ENCODE results near the gene TSPAN31. TPM values are rescaled to one million over a fixed set of nuclear protein-coding genes. Genes with fewer than 3 reads are reported as not detected.

TSPAN31 gene
- total and polyA plus RNA-seq, 2 of the 8 experiments (the other 6 are each of a cell fraction or from before 2014, with no cell fraction given) = 15.8 to 31.4 TPM

- H3K14ac ChIP-seq (ENCODE audit: insufficient read length) = no peak overlapping the region
- peaks cover 22 to 39% (median 37%) of the 10 kb centered on the region in 4 experiments for H3K27me3 ChIP-seq (replicated peaks in 1 of 4; ENCODE audit: control insufficient read depth in 3 of 4, extremely low read depth in 1 of 4, insufficient read depth in 3 of 4, low read length in 3 of 4)
- H3K4me3 ChIP-seq (ENCODE audit: extremely low read depth in 1 of 4, insufficient read depth in 2 of 4, low read depth in 3 of 4, low read length in 4 of 4) = peak overlapping the region; percentile 39 to 66 (median 64); a peak in 5 of 8 replicates
- H3K23me2 ChIP-seq (ENCODE audit: low read depth, low read length) = peaks cover 23% of the 10 kb centered on the region
- H3K79me2 ChIP-seq (ENCODE audit: control insufficient read depth in 1 of 2, insufficient read depth in 2 of 2, low read length in 2 of 2) = no peaks in the 10 kb centered on the region
- no peak overlapping the region for H2BK12ac ChIP-seq (ENCODE audit: low read depth, low read length)
- H3K27ac ChIP-seq (ENCODE audit: low read depth, low read length) = no peak overlapping the region
- peak overlapping the region; percentile 91 for H2AFZ ChIP-seq (ENCODE audit: low read length)
- peak overlapping the region; percentile 87 to 96 for H3K4me2 ChIP-seq (ENCODE audit: insufficient read depth in 1 of 2, low read depth in 2 of 2, low read length in 2 of 2)
- H2AK5ac ChIP-seq (ENCODE audit: low read depth, low read length) = no peak overlapping the region
- H4K5ac ChIP-seq (ENCODE audit: insufficient read length, low read depth, low read length) = no peak overlapping the region
- H3K9ac ChIP-seq (replicated peaks in 1 of 4; ENCODE audit: extremely low read depth in 1 of 4, low read depth in 3 of 4, low read length in 3 of 4) = no peak overlapping the region
- CTCF ChIA-PET (ENCODE audit: partially characterized antibody) = interaction anchor here (0.5 to 1.6 kb wide), 7 partner anchors 8 to 181 kb away, joined by 3 to 15 read pairs (median 4); no protein-coding TSS in a partner anchor
- no peak overlapping the region for H3K4ac ChIP-seq (replicated peaks; ENCODE audit: insufficient read length, low read depth, low read length)
- H2BK120ac ChIP-seq (replicated peaks; ENCODE audit: low read depth, low read length) = no peak overlapping the region
- peaks cover 6 to 9% (median 7%) of the 10 kb centered on the region in 4 experiments; a peak in 7 of 8 replicates for H3K36me3 ChIP-seq (ENCODE audit: control insufficient read depth in 2 of 4, insufficient read depth in 4 of 4, low read length in 3 of 4)
- no peaks in the 10 kb centered on the region for H3K79me1 ChIP-seq (ENCODE audit: low read depth, low read length)
- no peak overlapping the region for H3K18ac ChIP-seq (ENCODE audit: extremely low read depth, low read length)
- H3K56ac ChIP-seq (replicated peaks; ENCODE audit: insufficient read length, low read depth, low read length) = no peak overlapping the region
- no peak for TF ChIP-seq EP300 (IDR thresholded peaks at IDR 0.05; ENCODE audit: borderline replicate concordance in 1 of 2, low read depth in 2 of 2, low read length in 2 of 2)
- peak in 1 of 2 experiments; percentile 29; a peak in 2 of 3 replicates for TF ChIP-seq POLR2A (IDR thresholded peaks at IDR 0.05; ENCODE audit: control extremely low read depth in 1 of 2, low read depth in 2 of 2, low read length in 2 of 2)
- FAIRE-seq (no peak), DNase-seq (ENCODE audit: low read depth in 1 of 2, low spot score in 2 of 2) (no peak)
- H2BK5ac ChIP-seq (ENCODE audit: low read depth, low read length) = no peak overlapping the region
- no peak overlapping the region for H2BK15ac ChIP-seq (ENCODE audit: low read length)
- WGBS, 2 experiments (ENCODE audit: extremely low coverage in 1 of 2, insufficient coverage in 1 of 2, insufficient read length in 1 of 2, insufficient replicate concordance in 2 of 2, low coverage in 1 of 2, low lambda C conversion rate in 2 of 2, missing lambda C conversion rate in 1 of 2) = 76% methylated on average over 6 of the region's 6 CpGs; no CpG with 5 or more reads in 1 of the 2 experiments
- no peak overlapping the region for H4K91ac ChIP-seq (replicated peaks; ENCODE audit: insufficient read length, low read length)
- POLR2A ChIA-PET (ENCODE audit: partially characterized antibody) = interaction anchor here (0.7 to 5.4 kb wide), 13 partner anchors 8 to 80 kb away, joined by 3 to 35 read pairs (median 4); partner anchors contain the start of genes CDK4, EEF1AKMT3, MARCHF9 and METTL1
- peaks cover 0 to 12% of the 10 kb centered on the region in 2 experiments for H4K20me1 ChIP-seq (replicated peaks in 1 of 2; ENCODE audit: control insufficient read depth in 1 of 2, insufficient read depth in 2 of 2, low read length in 2 of 2)
- no peaks in the 10 kb centered on the region for H3K9me3 ChIP-seq (ENCODE audit: insufficient read depth in 2 of 2, low read depth in 1 of 2, low read length in 1 of 2)
- H3K4me1 ChIP-seq (replicated peaks in 1 of 4; ENCODE audit: control insufficient read depth in 3 of 4, insufficient read depth in 4 of 4, low read length in 3 of 4) = peaks cover 13 to 22% (median 19%) of the 10 kb centered on the region in 4 experiments
- H2BK20ac ChIP-seq (ENCODE audit: low read length) = no peak overlapping the region
- no peak overlapping the region for H3K23ac ChIP-seq (ENCODE audit: insufficient read length)
- no peak overlapping the region for H4K8ac ChIP-seq (ENCODE audit: extremely low read depth, insufficient read depth, low read length)
Observed at GRCh38 chr12:57763881-57764661, 19.2 kb downstream of the TSPAN31 start.

Measured in H1 (cell line).